Activated effector memory CD4-positive, alpha-beta T cell treated with anti-CD3 and anti-CD28 coated beads, Interleukin-2, amount 50 U/mL, for 16 hours (primary cell): ENCODE results near the gene CLSTN2.

ENCODE experiments used
- DNase-seq: peaks from one replicate; pipeline ENCODE4 v3.0.0-alpha.2; 2020

CLSTN2 gene

DNA sequence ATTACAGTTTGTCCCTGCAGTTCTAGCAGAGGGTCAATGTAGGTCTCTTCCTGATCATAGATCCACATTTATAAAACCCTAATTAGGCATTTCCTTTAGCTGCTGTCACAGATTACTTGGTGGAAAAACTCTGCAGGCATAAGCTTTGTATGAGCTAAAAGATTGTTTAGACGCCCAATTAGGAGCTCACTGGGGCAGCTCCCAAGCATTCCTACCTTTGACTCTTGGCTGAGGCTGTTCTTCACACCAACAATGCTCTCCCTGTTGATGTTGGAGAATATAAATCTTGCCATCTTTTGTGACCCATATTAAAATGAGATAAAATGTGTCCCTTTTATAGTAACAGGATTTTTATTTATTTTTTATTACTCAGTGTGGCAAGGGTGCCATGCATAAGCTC lies 594.6 kb downstream of the CLSTN2 start:
- no peak for DNase-seq

DNA sequence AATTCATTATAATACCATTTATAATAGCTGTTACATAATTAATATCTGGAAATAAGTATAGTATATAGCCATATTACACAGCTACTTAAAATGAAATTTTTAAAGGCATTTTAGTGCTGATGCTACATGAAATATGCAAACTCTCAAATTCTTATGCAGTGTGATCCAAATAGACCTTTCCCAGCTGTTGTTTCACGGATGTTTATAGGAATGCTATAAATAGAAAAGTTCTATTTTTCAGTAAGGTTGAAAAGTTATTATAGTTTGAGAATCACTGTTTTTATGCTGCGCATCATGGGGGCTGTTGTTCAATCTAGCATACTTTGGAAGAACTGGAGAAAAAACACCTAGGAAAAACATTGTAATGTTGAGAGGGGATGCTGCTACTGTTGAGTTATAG lies 595.1 kb downstream of the CLSTN2 start:
- DNase-seq = no peak

DNA sequence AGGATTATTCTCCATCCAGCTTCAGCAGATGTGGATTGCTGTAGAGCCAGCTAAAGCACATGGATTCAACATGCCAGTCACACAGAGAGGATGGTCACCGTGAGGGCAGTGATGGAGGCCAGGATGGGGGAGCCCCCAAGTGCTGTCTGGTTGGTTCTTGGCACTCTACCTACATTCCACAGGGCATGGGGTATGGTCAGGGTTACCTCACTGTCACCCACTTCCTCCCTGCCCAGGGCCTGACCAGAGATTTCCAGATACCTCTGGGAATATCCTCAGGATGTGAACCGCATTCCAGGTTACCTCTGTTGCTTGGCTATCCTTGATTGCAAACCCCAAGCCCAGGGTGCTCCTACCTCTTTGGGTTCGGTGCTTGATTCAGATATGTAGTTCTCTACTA lies 595.6 kb downstream of the CLSTN2 start:
- no peak for DNase-seq

- DNase-seq = no peak
These were observed 597.9 kb downstream of the CLSTN2 start for GRCh38 chr3:140532793-140533330.

GRCh38 chr3:140536926-140537726 lies 602.1 kb downstream of the CLSTN2 start:
- no peak for DNase-seq

GRCh38 chr3:140537727-140538082 lies 602.7 kb downstream of the CLSTN2 start:
- no peak for DNase-seq

- no peak for DNase-seq
These were observed 605.3 kb downstream of the CLSTN2 start for GRCh38 chr3:140540262-140540661.

- DNase-seq = no peak
These were observed 607.1 kb downstream of the CLSTN2 start for GRCh38 chr3:140541975-140542653.

DNA sequence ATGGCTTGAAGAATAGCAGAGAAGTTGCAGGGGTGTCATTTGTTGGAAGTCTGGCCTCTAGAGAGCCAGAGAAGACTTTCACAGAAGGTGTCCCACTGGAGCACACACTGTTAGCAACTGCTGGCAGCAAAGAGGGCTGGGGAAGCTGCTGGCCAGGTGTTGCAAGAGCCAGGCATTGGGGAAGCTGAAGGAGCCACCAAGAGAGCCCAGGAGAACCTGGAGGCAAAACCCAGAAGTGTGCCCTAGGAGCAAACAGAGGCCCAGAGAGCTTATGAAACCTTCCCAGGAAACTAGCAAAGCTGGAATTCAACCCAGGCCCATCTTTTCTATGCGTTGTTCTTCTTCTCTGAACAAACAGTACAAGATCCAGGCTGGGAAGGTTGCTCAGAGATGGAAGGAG lies 610.2 kb downstream of the CLSTN2 start:
- DNase-seq = no peak

DNA sequence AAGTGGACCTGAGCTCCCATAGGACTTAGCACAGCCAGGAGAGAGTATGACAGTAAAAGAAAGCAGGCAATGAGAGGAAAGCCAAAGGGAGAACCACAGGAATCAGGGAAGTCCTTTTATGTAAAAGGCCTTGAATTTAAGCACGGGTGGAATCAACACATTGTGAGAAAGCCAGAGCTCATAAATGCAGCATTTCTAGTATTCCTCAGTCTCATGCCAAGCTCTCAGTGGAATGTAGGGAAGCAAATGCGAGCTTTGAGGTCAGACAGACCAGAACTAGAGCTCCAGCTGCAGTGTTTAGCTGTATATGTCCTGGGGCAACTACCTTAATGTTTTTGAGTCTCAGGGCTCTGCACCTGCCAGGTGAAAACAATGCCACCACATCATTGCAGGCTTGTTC lies 610.8 kb downstream of the CLSTN2 start:
- no peak for DNase-seq

DNA sequence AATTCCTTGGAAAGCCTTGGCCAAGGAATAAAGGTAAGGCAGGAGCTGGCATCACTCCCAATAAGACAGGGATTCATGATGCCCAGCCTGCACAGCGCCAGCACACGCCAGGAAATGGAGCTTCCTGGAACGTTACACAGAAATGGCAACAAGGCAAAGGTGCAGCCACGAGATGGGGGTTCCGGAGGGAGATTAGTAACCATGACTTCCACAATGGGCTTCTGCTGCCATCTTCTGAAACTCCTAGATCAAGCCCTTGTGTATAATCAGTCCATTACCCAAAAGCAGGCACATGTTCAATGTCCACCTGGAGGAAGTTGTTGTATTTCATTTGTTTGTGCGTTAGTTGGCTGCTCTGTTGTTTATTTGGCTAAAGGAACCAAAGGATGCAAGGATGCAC lies 611.7 kb downstream of the CLSTN2 start:
- no peak for DNase-seq

DNA sequence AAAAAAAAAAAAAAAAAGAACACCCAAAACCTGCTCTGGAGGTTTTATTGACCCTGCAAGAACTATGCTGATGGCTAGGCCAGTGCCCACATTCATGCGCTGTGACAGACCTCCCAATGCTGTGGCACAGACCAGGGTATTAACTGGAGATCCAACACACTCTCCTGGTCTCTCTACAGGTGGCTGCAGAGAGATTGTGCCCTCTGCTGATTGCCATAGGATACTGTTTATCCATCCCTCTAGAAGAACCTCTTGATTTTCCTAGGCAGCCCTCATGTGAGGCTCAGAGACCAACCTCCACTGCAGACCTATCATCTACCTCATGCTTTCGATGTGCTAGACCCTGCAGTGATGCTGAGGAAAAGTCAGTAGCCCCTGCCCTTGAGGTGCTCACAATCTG lies 617.4 kb downstream of the CLSTN2 start:
- DNase-seq = no peak

DNA sequence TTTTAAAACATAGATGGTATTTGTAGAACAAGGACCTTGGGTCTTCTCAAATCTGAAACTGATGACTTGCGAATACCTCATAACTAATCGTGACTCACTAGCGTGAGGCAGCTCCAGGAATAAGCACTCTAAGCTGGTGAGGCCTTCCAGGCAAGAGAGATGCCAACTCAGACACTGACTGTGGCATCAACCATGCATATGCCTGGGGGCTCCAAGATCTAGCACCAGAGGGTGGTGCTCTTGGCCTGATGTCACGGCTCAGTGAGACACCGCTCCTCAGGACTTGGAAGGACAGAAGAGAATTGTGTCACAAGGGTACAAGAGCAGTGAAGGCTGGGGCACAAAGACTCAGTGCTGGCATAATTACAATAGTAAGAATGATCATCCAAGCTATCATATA lies 617.9 kb downstream of the CLSTN2 start:
- DNase-seq = no peak

DNA sequence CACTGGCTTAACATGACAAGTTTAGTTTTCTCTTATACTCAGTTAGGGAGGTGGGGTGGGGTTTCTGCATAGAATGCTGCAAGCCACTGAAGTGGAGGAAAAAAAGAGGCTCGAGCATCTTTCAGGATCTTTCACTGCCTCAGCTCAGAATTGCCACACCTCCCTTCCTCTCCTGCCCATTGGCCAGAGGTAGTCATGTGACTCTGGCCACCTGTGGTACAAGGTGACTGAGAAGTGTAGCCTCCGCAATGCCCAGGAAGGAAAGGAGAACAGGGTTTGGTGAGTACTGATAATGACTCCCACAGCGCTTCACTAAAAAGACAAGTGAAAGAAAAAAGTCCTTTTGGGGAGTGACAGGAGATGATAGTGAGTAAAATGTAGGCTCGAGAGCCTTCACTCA lies 618.6 kb downstream of the CLSTN2 start:
- DNase-seq = no peak

DNA sequence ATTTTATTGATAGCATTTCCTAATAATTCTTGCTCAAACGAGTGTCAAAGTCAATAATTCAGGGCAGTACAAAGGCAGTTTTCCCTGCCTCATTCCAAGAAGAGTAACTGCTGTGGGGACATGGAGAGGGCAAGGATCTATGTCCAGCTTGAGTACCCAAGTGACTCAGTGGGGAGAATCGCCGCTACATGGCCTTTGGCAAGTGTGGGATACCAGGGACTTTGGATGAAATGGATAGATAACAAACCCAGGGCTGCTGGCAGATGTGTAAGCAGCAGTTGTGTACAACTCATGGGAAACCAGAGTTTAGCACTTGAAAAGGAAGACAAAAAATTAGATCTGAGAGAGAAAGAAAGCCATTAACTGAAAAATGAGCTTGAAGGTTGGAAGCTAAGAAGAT lies 620.7 kb downstream of the CLSTN2 start:
- DNase-seq = no peak

DNA sequence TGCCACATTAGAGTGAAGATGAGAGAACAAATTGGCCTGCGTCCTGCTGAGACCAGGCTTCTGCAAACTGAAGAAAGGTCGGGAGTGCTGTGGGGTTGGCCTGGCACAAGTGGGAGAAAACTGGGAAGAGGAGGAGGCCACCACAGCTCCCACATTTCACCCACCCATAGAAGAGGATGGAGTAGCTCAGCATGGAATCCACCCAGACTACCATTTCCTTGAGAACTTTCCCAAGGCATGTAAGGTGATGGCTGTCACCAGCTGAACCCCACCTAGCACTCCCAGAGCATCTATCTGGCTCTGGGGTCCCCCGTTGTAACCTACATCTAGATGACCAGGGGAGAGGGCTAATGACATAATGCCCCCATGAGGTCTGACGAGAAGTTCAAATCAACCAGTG lies 622.5 kb downstream of the CLSTN2 start:
- no peak for DNase-seq

DNA sequence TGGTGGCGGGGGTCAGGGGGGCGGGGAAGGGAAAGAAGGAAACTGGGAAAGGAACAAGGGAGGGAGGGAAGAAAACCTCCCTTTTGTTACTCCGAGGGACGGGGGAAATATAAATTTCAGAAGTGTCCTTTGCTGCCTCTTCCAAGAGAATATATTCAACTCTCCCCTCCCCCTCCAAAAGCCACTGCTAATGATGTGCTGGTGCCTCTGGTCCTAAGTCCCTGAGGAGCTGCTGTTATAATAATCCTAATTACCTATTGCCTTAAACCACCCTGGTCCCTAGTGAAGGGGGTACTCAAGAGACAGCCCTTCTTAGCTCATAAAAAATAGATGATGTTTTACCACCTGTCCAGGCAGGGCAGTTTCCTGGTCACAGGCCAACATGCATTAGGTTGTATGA lies 624.6 kb downstream of the CLSTN2 start:
- no peak for DNase-seq

- no peak for DNase-seq
These were observed 628.3 kb downstream of the CLSTN2 start for GRCh38 chr3:140563206-140563760.

GRCh38 chr3:140568131-140568530 lies 633.1 kb downstream of the CLSTN2 start:
- no peak for DNase-seq

DNA sequence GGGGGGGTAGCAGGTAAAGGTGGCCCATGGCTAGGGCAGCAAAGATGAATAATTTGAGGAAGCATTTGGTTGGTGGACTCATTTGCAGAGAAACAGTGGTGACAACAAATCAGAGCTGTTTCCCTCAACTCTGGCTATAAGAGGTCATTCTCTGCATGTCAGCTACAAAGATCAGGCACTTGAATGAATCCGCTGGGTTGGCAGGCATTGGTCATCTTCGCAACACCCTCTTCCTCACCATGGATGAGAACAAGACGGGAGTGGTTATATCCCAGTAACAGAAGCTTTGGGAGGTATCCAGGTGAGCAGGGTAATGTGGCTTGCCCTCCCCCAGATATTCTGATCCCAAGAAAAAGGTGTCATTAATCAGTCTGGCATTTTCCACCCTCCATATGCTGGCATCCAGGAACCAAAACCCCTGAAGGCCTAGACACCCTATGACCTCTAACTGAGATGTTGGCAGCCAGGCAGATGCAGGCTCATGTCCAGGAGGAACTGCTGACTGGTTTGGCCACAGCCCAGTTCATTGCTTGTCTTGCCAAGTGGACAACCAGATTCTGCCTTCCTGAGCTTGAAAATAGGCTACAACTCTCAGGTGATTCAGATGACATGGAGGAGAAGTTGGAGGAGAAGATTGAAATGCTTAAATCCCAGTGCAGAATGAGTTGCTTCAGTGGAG lies 634.0 kb downstream of the CLSTN2 start:
- DNase-seq = no peak

GRCh38 chr3:140570602-140571001 lies 635.6 kb downstream of the CLSTN2 start:
- DNase-seq = no peak

- DNase-seq = no peak
These were observed 636.9 kb downstream of the CLSTN2 start for GRCh38 chr3:140571836-140572235.

GRCh38 chr3:140572334-140572733 lies 637.3 kb downstream of the CLSTN2 start:
- DNase-seq = no peak

DNA sequence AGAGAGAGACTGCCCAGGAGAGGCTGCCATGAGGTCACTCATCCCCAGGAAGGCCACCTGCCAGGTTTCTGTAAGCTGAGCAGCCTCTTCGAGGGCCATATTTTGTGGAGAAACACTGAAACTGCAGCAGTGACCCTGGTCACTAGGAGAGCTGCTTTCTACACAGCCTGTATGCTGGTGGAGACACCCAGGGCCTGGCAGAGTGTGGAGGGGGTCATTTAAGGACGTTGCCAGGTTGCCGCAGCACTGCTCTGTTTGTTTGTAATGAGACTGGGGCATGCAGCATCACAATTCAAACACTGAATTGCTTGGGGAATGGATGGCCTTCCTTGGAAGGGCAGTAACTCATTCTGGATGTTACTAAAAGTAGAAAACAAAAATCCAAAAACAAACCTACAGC lies 638.0 kb downstream of the CLSTN2 start:
- DNase-seq = no peak
